ENCODE measurements around the gene RIC1. TPM values are rescaled to one million over a fixed set of nuclear protein-coding genes. Genes with fewer than 3 reads are reported as not detected.

The RIC1 gene
- total RNA-seq, 2 donors from 2014 or later, result 12.8 to 17.9 TPM

- H3K36me3 ChIP-seq, result no peaks in the 10 kb centered on the region
- intact Hi-C loops (cut with DNase I), result no loop called here
- no peaks in the 10 kb centered on the region for H3K4me1 ChIP-seq
- no peak for DNase-seq
- no peaks in the 10 kb centered on the region for H3K9me3 ChIP-seq
- no peak overlapping the region for H3K4me3 ChIP-seq
- no peak for TF ChIP-seq CTCF (IDR thresholded peaks at IDR 0.05)
- H3K27me3 ChIP-seq, result no peaks in the 10 kb centered on the region
- H3K9ac ChIP-seq (ENCODE audit: low read depth in 2 of 2, low read length in 2 of 2), result no peak overlapping the region
- no peak overlapping the region for H3K27ac ChIP-seq
Observed at GRCh38 chr9:5815461-5815860, 186.6 kb downstream of the RIC1 start.

GRCh38 chr9:5817862-5818261 is 189.0 kb downstream of the RIC1 start:
- Histone ChIP-seq H3K27me3 (no peaks in the 10 kb centered on the region), H3K27ac (no peak overlapping the region), H3K4me1 (no peaks in the 10 kb centered on the region), H3K9me3 (no peaks in the 10 kb centered on the region), H3K9ac (ENCODE audit: low read depth in 2 of 2, low read length in 2 of 2) (no peak overlapping the region), H3K36me3 (no peaks in the 10 kb centered on the region), H3K4me3 (no peak overlapping the region)
- intact Hi-C loops (cut with DNase I), result no loop called here
- TF ChIP-seq CTCF (IDR thresholded peaks at IDR 0.05), result no peak
- no peak for DNase-seq

GRCh38 chr9:5818424-5819142 is 189.7 kb downstream of the RIC1 start:
- no peaks in the 10 kb centered on the region for H3K9me3 ChIP-seq
- no peaks in the 10 kb centered on the region for H3K36me3 ChIP-seq

GRCh38 chr9:5819174-5819573 is 190.3 kb downstream of the RIC1 start:
- no peak overlapping the region for H3K4me3 ChIP-seq
- no peaks in the 10 kb centered on the region for H3K9me3 ChIP-seq
- H3K27me3 ChIP-seq, result no peaks in the 10 kb centered on the region
- DNase-seq, result no peak
- no peak for TF ChIP-seq CTCF (IDR thresholded peaks at IDR 0.05)
- no peaks in the 10 kb centered on the region for H3K36me3 ChIP-seq
- intact Hi-C loops (cut with DNase I), result no loop called here
- H3K27ac ChIP-seq, result no peak overlapping the region
- H3K4me1 ChIP-seq, result no peaks in the 10 kb centered on the region
- no peak overlapping the region for H3K9ac ChIP-seq (ENCODE audit: low read depth in 2 of 2, low read length in 2 of 2)

More at GRCh38 chr9:5818424-5819142, 189.7 kb downstream of the RIC1 start:
- Histone ChIP-seq H3K4me1 (no peaks in the 10 kb centered on the region), H3K9ac (ENCODE audit: low read depth in 2 of 2, low read length in 2 of 2) (no peak overlapping the region), H3K27me3 (no peaks in the 10 kb centered on the region), H3K4me3 (no peak overlapping the region), H3K27ac (no peak overlapping the region)
- intact Hi-C loops (cut with DNase I), result no loop called here
- DNase-seq, result no peak
- no peak for TF ChIP-seq CTCF (IDR thresholded peaks at IDR 0.05)

GRCh38 chr9:5820425-5820824 is 191.5 kb downstream of the RIC1 start:
- TF ChIP-seq CTCF (IDR thresholded peaks at IDR 0.05), result no peak
- Histone ChIP-seq H3K9me3 (no peaks in the 10 kb centered on the region), H3K36me3 (peaks cover 5% of the 10 kb centered on the region), H3K4me3 (no peak overlapping the region), H3K4me1 (no peaks in the 10 kb centered on the region), H3K27me3 (no peaks in the 10 kb centered on the region), H3K27ac (no peak overlapping the region), H3K9ac (ENCODE audit: low read depth in 2 of 2, low read length in 2 of 2) (no peak overlapping the region)
- intact Hi-C loops (cut with DNase I), result no loop called here
- DNase-seq, result no peak

Data from colonic mucosa (tissue), 4 donors.